ENCODE measurements around the gene SLC50A1.

DNA sequence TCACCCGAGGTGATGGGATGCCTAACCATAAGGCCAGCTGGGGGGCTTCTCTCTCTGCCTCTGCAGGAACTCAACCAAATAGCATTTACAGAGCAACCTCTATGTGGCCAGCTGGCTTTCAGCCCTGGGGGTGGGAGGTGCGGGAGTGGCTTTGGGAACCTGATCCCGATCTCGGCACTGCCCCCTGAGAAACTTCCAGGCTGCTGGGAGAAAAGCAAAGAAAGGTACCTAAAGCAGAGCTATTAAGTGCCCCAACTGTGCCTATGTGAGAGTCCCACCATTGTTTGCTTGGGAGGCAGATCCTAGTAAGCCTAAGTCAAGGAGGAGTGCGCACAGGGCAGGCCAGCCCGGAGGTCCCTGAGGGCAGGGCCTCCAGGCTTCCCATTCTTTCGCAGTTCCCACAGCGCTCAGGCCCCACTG lies 30.4 kb downstream of the SLC50A1 start:
- TF ChIP-seq CTCF (IDR thresholded peaks at IDR 0.05) (no peak), SIN3A (IDR thresholded peaks at IDR 0.05; ENCODE audit: borderline replicate concordance, insufficient read depth, low read depth, low read length) (no peak)

All from Panc1 (cell line).